BE2C (cell line): ENCODE measurements around the gene LHFPL6.

Experiments
- DNase-seq: peaks from one replicate; pipeline ENCODE4 v3.0.0-alpha.2; 2020
- H3K27me3 ChIP-seq: fragments of 250-450 bp; sonication (Bioruptor Pico); 2 replicates; pipeline ENCODE4 v1.5.1; 2020; ENCODE audit warnings: mild to moderate bottlenecking
- H3K36me3 ChIP-seq: fragments of 250-450 bp; sonication (Bioruptor Pico); 2 replicates; pipeline ENCODE4 v1.5.1; 2020; ENCODE audit warnings: mild to moderate bottlenecking
- H3K4me1 ChIP-seq: fragments of 250-450 bp; sonication (Bioruptor Pico); 2 replicates; pipeline ENCODE4 v1.5.1; 2020
- H3K4me3 ChIP-seq: 2 replicates; pipeline ENCODE4 v1.5.1; 2011; ENCODE audit warnings: low read depth, low read length
- H3K9me3 ChIP-seq: fragments of 250-450 bp; sonication (Bioruptor Pico); 2 replicates; pipeline ENCODE4 v1.5.1; 2020
- CTCF ChIP-seq: IDR thresholded peaks from 2 replicates; pipeline ENCODE4 v1.5.1; 2012; ENCODE audit warnings: mild to moderate bottlenecking, low read depth, low read length

LHFPL6 gene

DNA sequence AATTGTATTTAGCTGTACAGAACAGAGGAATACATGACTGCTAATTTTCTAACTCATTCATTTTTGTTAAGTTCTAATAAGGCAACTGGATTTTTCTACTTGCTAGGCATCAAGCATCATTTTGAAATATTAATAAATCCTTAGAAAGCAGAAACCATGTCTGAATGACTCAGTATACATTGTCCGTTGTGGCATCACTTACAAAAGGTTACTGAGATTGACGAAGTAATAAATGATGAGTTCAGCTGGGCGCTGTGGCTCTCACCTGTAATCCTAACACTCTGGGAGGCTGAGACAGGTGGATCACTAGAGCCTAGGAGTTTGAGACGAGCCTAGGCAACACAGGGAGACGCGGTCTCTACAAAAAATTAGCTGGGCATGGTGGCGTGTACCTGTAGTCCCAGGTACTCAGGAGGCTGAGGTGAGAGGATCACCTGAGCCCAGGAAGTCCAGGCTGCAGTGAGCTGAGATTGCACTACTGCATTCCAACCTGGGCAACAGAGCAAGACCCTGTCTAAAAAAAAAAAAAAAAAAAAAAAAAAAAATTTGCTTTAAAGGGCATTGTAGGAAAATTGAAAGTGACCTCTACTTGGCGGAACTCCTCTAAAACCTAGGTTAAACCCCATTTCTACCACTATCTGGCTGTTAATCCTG lies 36.6 kb downstream of the LHFPL6 start:
- H3K36me3 ChIP-seq, result no peaks in the 10 kb centered on the region
- no peak for DNase-seq

GRCh38 chr13:39565036-39565949 lies 37.7 kb downstream of the LHFPL6 start:
- Histone ChIP-seq H3K4me3 (no peak overlapping the region), H3K9me3 (no peaks in the 10 kb centered on the region), H3K4me1 (no peaks in the 10 kb centered on the region), H3K27me3 (no peaks in the 10 kb centered on the region), H3K36me3 (no peaks in the 10 kb centered on the region)
- DNase-seq, result no peak
- TF ChIP-seq CTCF, result no peak

More for the DNA sequence above, 36.6 kb downstream of the LHFPL6 start:
- no peak overlapping the region for H3K4me3 ChIP-seq
- H3K27me3 ChIP-seq, result no peaks in the 10 kb centered on the region
- TF ChIP-seq CTCF, result no peak
- no peaks in the 10 kb centered on the region for H3K9me3 ChIP-seq
- H3K4me1 ChIP-seq, result no peaks in the 10 kb centered on the region

DNA sequence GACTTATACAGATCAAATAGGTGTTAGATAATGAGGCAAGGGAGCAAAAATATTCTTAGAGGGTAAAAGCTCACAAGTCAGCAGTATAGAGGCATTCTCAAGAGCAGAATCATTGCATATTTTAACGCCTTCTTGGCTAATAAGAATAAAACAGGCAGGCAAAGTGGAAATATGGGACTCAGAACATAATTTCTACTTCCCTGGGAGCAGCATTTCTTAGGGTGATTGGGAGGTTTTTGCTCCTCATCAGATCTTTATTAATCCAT lies 39.6 kb downstream of the LHFPL6 start:
- Histone ChIP-seq H3K4me1 (no peaks in the 10 kb centered on the region), H3K9me3 (no peaks in the 10 kb centered on the region), H3K4me3 (no peak overlapping the region), H3K27me3 (no peaks in the 10 kb centered on the region), H3K36me3 (no peaks in the 10 kb centered on the region)
- TF ChIP-seq CTCF, result no peak
- DNase-seq, result no peak

DNA sequence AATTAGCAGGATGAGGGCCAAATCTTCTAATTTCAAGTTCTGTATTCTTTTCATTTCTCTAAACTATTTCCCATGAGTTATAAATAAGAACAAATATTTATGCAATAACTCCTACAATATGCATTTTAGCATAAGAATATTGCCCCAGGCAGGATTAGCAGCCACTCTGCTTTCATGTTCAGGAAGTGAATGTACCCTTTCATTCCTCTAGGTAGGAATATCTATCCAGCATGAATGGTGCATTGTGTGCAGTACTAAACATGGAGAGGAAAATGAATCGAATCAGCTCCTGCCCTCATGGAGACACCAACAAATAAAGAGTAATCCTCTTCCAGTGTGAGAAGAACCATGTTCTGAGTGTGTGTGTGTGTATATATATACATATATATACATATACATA lies 41.0 kb downstream of the LHFPL6 start:
- DNase-seq, result no peak
- H3K4me1 ChIP-seq, result no peaks in the 10 kb centered on the region
- no peak overlapping the region for H3K4me3 ChIP-seq
- no peaks in the 10 kb centered on the region for H3K9me3 ChIP-seq
- H3K36me3 ChIP-seq, result no peaks in the 10 kb centered on the region
- H3K27me3 ChIP-seq, result no peaks in the 10 kb centered on the region
- TF ChIP-seq CTCF, result no peak

- no peaks in the 10 kb centered on the region for H3K27me3 ChIP-seq
- no peaks in the 10 kb centered on the region for H3K36me3 ChIP-seq
- no peaks in the 10 kb centered on the region for H3K9me3 ChIP-seq
- DNase-seq, result no peak
- H3K4me1 ChIP-seq, result no peaks in the 10 kb centered on the region
- no peak for TF ChIP-seq CTCF
- H3K4me3 ChIP-seq, result no peak overlapping the region
Measured at GRCh38 chr13:39559847-39560246, 43.1 kb downstream of the LHFPL6 start.

- H3K27me3 ChIP-seq, result no peaks in the 10 kb centered on the region
- TF ChIP-seq CTCF, result no peak
- H3K4me3 ChIP-seq, result no peak overlapping the region
- no peaks in the 10 kb centered on the region for H3K9me3 ChIP-seq
- no peak for DNase-seq
- no peaks in the 10 kb centered on the region for H3K4me1 ChIP-seq
- no peaks in the 10 kb centered on the region for H3K36me3 ChIP-seq
Measured at GRCh38 chr13:39557285-39557955, 45.6 kb downstream of the LHFPL6 start.
